SHP77 treated with DMSO at 0.1 percent for 48 hours (cell line): ENCODE data around the gene RAB13.

Experiments
- DNase-seq: peaks from one replicate; lab custom pipeline; 2025; lab: John Stamatoyannopoulos, UW

The RAB13 gene

GRCh38 chr1:153977250-153978240, 8.6 kb downstream of the RAB13 start, which contains the start of gene JTB:
TSS of gene JTB (minus strand) at chr1:153977674. CDS start at chr1:153977252, 422 bp downstream.
- DNase-seq = peak; percentile 89

GRCh38 chr1:153976819-153977249, 9.3 kb downstream of the RAB13 start:
- no peak for DNase-seq

GRCh38 chr1:153973525-153973924, 12.6 kb downstream of the RAB13 start:
- no peak for DNase-seq

GRCh38 chr1:153973071-153973470, 13.1 kb downstream of the RAB13 start:
- DNase-seq = no peak

GRCh38 chr1:153970346-153970745, 15.8 kb downstream of the RAB13 start:
- no peak for DNase-seq

- DNase-seq = no peak
Observed at GRCh38 chr1:153968972-153969371, 17.2 kb downstream of the RAB13 start.

GRCh38 chr1:153968408-153968807, 17.7 kb downstream of the RAB13 start:
- no peak for DNase-seq

GRCh38 chr1:153968000-153968363, 18.2 kb downstream of the RAB13 start:
- no peak for DNase-seq

- DNase-seq = peak; percentile 100
Observed at GRCh38 chr1:153967107-153967999, 18.8 kb downstream of the RAB13 start, which contains the start of gene CREB3L4. TSS of gene CREB3L4 (plus strand) at chr1:153967902. CDS start at chr1:153968526, 624 bp downstream.

GRCh38 chr1:153963850-153964331, 22.2 kb downstream of the RAB13 start:
- no peak for DNase-seq

- peak; percentile 99 for DNase-seq
Observed at GRCh38 chr1:153963030-153963849, 22.9 kb downstream of the RAB13 start, which contains the start of gene SLC39A1. TSS of gene SLC39A1 (minus strand) at chr1:153963537. CDS start at chr1:153962715, 822 bp downstream.

GRCh38 chr1:153962088-153963029, 23.8 kb downstream of the RAB13 start:
- DNase-seq = no peak

GRCh38 chr1:153961421-153961820, 24.7 kb downstream of the RAB13 start:
- no peak for DNase-seq

GRCh38 chr1:153960206-153960605, 25.9 kb downstream of the RAB13 start:
- no peak for DNase-seq

- no peak for DNase-seq
Observed at GRCh38 chr1:153959454-153959853, 26.7 kb downstream of the RAB13 start.

GRCh38 chr1:153958961-153959260, 27.2 kb downstream of the RAB13 start:
- DNase-seq = no peak

- DNase-seq = peak; percentile 100
Observed at GRCh38 chr1:153958111-153958960, 27.8 kb downstream of the RAB13 start, which contains the start of gene CRTC2. TSS of gene CRTC2 (minus strand) at chr1:153958612. CDS start at chr1:153958497, 115 bp downstream.

GRCh38 chr1:153957744-153958110, 28.4 kb downstream of the RAB13 start:
- DNase-seq = no peak
